ENCODE measurements around the gene NDUFAF8.

Gene NDUFAF8

DNA sequence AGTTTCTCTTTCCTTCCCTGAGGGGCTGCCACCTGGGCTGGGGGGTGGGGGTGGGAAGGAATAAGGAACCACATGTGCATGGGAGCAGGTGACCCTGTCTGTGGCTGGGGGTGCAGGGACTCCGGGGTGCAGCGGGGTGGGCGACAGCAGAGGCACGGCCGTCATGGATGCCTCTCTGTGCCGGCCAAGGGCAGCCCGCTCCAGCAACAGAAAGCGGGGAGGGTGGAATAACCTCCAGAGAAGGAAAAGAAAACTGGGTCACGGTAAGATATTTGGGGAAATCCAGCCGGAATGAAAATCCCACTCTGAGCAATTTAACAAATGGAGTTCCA lies 4.2 kb downstream of the NDUFAF8 start:
- Histone ChIP-seq H4K20me1 (ENCODE audit: insufficient read depth) (no peaks in the 10 kb centered on the region), H3K27me3 (ENCODE audit: insufficient read depth, low read depth) (no peaks in the 10 kb centered on the region), H3K9ac (no peak overlapping the region), H3K4me3 (IDR thresholded peaks at IDR 0.05; ENCODE audit: insufficient read depth, low read depth, low read length) (no peak overlapping the region), H3K4me1 (ENCODE audit: low read depth, poor library complexity, severe bottlenecking) (peaks cover 13% of the 10 kb centered on the region), H3K4me2 (no peak overlapping the region), H3K27ac (no peak overlapping the region), H3K79me2 (ENCODE audit: insufficient read depth, low read depth) (peaks cover 23% of the 10 kb centered on the region), H3K36me3 (ENCODE audit: insufficient read depth) (no peaks in the 10 kb centered on the region), H2AFZ (ENCODE audit: low read depth) (no peak overlapping the region)
- TF ChIP-seq, protein P1, sequence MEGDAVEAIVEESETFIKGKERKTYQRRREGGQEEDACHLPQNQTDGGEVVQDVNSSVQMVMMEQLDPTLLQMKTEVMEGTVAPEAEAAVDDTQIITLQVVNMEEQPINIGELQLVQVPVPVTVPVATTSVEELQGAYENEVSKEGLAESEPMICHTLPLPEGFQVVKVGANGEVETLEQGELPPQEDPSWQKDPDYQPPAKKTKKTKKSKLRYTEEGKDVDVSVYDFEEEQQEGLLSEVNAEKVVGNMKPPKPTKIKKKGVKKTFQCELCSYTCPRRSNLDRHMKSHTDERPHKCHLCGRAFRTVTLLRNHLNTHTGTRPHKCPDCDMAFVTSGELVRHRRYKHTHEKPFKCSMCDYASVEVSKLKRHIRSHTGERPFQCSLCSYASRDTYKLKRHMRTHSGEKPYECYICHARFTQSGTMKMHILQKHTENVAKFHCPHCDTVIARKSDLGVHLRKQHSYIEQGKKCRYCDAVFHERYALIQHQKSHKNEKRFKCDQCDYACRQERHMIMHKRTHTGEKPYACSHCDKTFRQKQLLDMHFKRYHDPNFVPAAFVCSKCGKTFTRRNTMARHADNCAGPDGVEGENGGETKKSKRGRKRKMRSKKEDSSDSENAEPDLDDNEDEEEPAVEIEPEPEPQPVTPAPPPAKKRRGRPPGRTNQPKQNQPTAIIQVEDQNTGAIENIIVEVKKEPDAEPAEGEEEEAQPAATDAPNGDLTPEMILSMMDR (conservative IDR thresholded peaks at IDR 0.05; ENCODE audit: low read depth, low read length), result no peak

DNA sequence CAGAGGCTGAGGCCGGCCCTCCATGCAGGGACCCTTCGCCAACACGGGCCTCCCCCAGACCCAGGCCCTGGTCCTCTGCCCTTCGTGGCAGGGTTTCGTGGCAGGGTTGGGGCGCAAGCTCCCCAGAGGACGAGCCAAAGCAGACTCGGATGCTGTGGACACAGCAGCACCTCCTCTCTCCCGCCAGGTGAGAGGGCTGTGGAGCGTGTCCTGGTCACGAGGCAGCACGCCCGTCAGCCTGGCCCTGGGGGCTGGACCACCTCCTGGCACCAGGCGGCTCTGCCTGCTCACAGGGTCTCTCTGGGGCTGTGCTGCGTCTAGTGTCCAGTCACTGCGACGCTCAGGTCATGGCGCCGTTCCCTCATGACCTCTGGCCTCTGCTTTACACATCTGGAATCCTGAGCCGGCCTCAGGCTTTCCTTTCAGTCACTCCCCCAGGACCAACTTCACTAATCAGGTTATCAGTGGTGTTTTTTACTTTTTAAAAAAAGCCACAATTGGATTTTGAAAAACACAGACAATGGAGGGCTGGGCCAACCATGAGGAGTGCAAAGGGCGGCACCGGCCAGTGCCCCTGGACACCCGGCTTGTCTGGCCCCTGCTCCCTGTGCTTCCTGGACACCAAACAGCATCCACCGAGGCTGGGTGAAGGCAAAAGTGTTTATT lies 5.4 kb downstream of the NDUFAF8 start:
- TF ChIP-seq, protein P1 (conservative IDR thresholded peaks at IDR 0.05; ENCODE audit: low read depth, low read length), result no peak

DNA sequence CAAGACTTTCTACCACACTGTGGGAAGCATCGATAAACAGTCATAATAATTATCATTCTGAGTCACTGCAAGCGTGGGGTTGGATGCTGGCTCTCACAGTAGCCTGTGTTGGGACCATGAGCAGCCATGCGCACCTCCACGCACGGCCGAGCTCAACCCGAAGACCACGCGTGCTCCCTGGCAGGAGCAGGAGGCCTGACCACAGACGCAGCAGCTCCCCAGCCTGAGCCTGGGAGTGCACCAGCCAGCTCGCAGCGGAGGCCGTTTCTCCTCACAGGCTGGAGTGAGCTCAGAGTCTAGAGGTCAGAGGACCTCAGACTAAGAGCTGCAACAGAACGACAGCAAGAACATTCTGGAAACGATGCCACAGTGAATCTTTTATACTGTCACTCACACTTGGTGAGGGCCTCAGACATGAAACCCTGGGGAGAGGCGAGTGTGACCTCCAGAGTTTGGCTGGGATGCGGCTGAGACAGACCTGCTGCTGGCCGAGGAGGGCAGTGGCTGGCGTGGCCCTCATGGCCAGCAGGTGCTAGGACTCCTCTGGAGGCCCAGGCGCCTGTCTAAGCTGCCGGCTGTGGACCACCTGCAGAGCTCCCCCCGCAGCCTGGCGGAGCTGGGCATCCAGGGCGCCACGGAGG lies 6.0 kb downstream of the NDUFAF8 start:
- Histone ChIP-seq H3K4me1 (ENCODE audit: low read depth, poor library complexity, severe bottlenecking) (peaks cover 13% of the 10 kb centered on the region), H3K27ac (no peak overlapping the region), H3K79me2 (ENCODE audit: insufficient read depth, low read depth) (peaks cover 13% of the 10 kb centered on the region), H3K4me2 (no peak overlapping the region), H2AFZ (ENCODE audit: low read depth) (no peak overlapping the region), H4K20me1 (ENCODE audit: insufficient read depth) (no peaks in the 10 kb centered on the region), H3K36me3 (ENCODE audit: insufficient read depth) (no peaks in the 10 kb centered on the region), H3K27me3 (ENCODE audit: insufficient read depth, low read depth) (no peaks in the 10 kb centered on the region), H3K4me3 (IDR thresholded peaks at IDR 0.05; ENCODE audit: insufficient read depth, low read depth, low read length) (no peak overlapping the region), H3K9ac (no peak overlapping the region)
- TF ChIP-seq, protein P1 (conservative IDR thresholded peaks at IDR 0.05; ENCODE audit: low read depth, low read length), result no peak

More for the DNA sequence above, 5.4 kb downstream of the NDUFAF8 start:
- Histone ChIP-seq H4K20me1 (ENCODE audit: insufficient read depth) (no peaks in the 10 kb centered on the region), H3K4me2 (no peak overlapping the region), H3K4me3 (IDR thresholded peaks at IDR 0.05; ENCODE audit: insufficient read depth, low read depth, low read length) (no peak overlapping the region), H3K27me3 (ENCODE audit: insufficient read depth, low read depth) (no peaks in the 10 kb centered on the region), H3K79me2 (ENCODE audit: insufficient read depth, low read depth) (peaks cover 20% of the 10 kb centered on the region), H3K9ac (no peak overlapping the region), H3K36me3 (ENCODE audit: insufficient read depth) (no peaks in the 10 kb centered on the region), H3K4me1 (ENCODE audit: low read depth, poor library complexity, severe bottlenecking) (peaks cover 13% of the 10 kb centered on the region), H3K27ac (no peak overlapping the region), H2AFZ (ENCODE audit: low read depth) (no peak overlapping the region)

DNA sequence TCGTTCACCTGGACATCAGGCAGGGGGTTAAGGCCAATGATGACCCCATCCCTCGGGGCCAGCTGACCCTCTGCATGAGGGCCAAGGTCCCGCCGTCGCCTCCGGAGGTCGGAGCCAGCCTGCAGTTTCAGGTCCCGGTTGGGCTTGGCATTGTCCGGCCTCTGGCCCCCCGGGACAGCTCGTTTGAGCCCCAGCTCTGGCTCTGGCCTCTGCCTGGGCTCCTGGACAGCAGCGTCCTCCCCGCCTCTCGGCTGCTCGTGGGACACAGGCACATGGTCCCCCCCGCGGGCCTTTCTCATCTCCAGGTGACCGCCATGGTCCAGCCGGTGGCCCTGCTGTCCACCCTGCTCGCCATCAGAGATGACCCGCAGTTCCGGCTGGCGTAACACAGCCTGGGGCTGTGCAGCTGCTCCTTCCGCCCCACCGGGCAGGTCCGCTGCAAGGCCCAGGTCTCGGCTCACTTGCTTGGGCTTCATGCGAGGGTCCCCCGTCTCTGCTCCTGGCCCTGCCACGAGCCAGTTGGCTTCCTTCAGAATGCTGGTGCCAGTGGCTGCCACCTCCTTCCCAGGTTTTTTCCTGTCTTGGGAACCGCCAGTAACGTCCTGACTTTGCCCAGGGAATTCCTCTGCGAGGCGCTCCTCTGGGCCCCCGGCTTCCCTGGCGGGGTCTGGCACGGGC lies 6.7 kb downstream of the NDUFAF8 start:
- Histone ChIP-seq H3K4me1 (ENCODE audit: low read depth, poor library complexity, severe bottlenecking) (peaks cover 7% of the 10 kb centered on the region), H4K20me1 (ENCODE audit: insufficient read depth) (no peaks in the 10 kb centered on the region), H3K4me2 (no peak overlapping the region), H3K9ac (no peak overlapping the region), H2AFZ (ENCODE audit: low read depth) (no peak overlapping the region), H3K27ac (no peak overlapping the region), H3K36me3 (ENCODE audit: insufficient read depth) (no peaks in the 10 kb centered on the region), H3K27me3 (ENCODE audit: insufficient read depth, low read depth) (no peaks in the 10 kb centered on the region), H3K4me3 (IDR thresholded peaks at IDR 0.05; ENCODE audit: insufficient read depth, low read depth, low read length) (no peak overlapping the region), H3K79me2 (ENCODE audit: insufficient read depth, low read depth) (peaks cover 7% of the 10 kb centered on the region)
- TF ChIP-seq, protein P1 (conservative IDR thresholded peaks at IDR 0.05; ENCODE audit: low read depth, low read length), result no peak

Data from KMS-11 (cell line).